HCT116 (cell line): ENCODE data around the gene CARMIL1. TPM values are rescaled to one million over a fixed set of nuclear protein-coding genes. Genes with fewer than 3 reads are reported as not detected.

Experiments used
- ATAC-seq: fragments of 200-7000 bp; cut with Tn5 transposase; 2 replicates; pipeline ENCODE4 v1.9.1; 2020; ENCODE audit warnings: mild to moderate bottlenecking, moderate library complexity
- BruUV-seq: library from RNA; stranded (reverse); fragments of 400-500 nt; replicated peaks from 2 replicates; lab custom pipeline; 2021; lab: Mats Ljungman, UMichigan
- CTCF ChIA-PET: fragments of 300-600 bp; sonication (Branson Sonifier 250); formaldehyde crosslinking; loops from one replicate; lab custom pipeline; 2021; ENCODE audit warnings: antibody characterized with exemption; lab: Charles Lee
- POLR2A ChIA-PET: fragments of 300-600, 350-600 bp; sonication (Branson Sonifier 250); formaldehyde crosslinking; loops from one replicate; lab custom pipeline; 2021; ENCODE audit warnings: antibody characterized with exemption; lab: Charles Lee
- RAD21 ChIA-PET, 2 experiments: fragments of 300-600 bp; sonication (Branson Sonifier 250); formaldehyde crosslinking; loops; one replicate each; lab custom pipeline; 2023; ENCODE audit warnings: low total read pairs in 2 of 2; ENCODE audit not compliant: uncharacterized antibody in 2 of 2, unreplicated experiment in 2 of 2, low non-redundant PET in 1 of 2; lab: Charles Lee
- DNase-seq: peaks from one replicate; pipeline ENCODE4 v3.0.0-alpha.2; 2010; ENCODE audit warnings: low read depth, low spot score
- H2AFZ ChIP-seq: fragments of 200-600 bp; shearing (Covaris generic), sonication (generic); 2 replicates; pipeline ENCODE4 v1.6.1; 2017; ENCODE audit warnings: low read depth, mixed run types, mixed read lengths, antibody characterized with exemption, low read length; ENCODE audit not compliant: poor library complexity, severe bottlenecking
- H3K27ac ChIP-seq: 2 replicates; pipeline ENCODE4 v1.5.1; 2012; ENCODE audit warnings: low read depth, low read length
- H3K27me3 ChIP-seq: fragments of 200-600 bp; sonication (generic); 2 replicates; pipeline ENCODE4 v1.6.1; 2016; ENCODE audit warnings: mixed run types, low read length, mixed read lengths; ENCODE audit not compliant: insufficient read depth
- H3K36me3 ChIP-seq, 2 experiments: fragments of 200-500 bp in 1 of 2; fragments of 200-600 bp in 1 of 2; sonication (Bioruptor generic) in 1 of 2; sonication (generic) in 1 of 2; 2 replicates each; pipeline versions ENCODE4 v1.5.1 to v1.6.1; 2014 to 2016; ENCODE audit warnings: low read length in 2 of 2, inconsistent platforms in 1 of 2, mixed read lengths in 1 of 2, mixed run types in 1 of 2; ENCODE audit not compliant: insufficient read depth in 2 of 2, control insufficient read depth in 1 of 2
- H3K4me1 ChIP-seq, 2 experiments: fragments of 200-600 bp in 1 of 2; sonication (generic) in 1 of 2; 2 replicates each; pipeline versions ENCODE4 v1.5.1 to v1.6.1; 2012 to 2017; ENCODE audit warnings: low read length in 2 of 2, inconsistent platforms in 1 of 2, mild to moderate bottlenecking in 1 of 2, mixed read lengths in 1 of 2, mixed run types in 1 of 2, moderate library complexity in 1 of 2; ENCODE audit not compliant: insufficient read depth in 2 of 2, control insufficient read depth in 1 of 2
- H3K4me2 ChIP-seq: fragments of 200-600 bp; sonication (generic); 2 replicates; pipeline ENCODE4 v1.6.1; 2017; ENCODE audit warnings: mixed run types, low read length, mixed read lengths
- H3K4me3 ChIP-seq, 2 experiments: fragments of 200-600 bp in 1 of 2; sonication (generic) in 1 of 2; replicated peaks in 1 of 2; 2 replicates each; pipeline ENCODE4 v1.5.1; 2011 to 2016; ENCODE audit warnings: low read length in 2 of 2, control low read depth in 1 of 2, low read depth in 1 of 2, mild to moderate bottlenecking in 1 of 2, mixed read lengths in 1 of 2, mixed run types in 1 of 2
- H3K79me2 ChIP-seq: fragments of 200-600 bp; sonication (generic); 2 replicates; pipeline ENCODE4 v1.6.1; 2017; ENCODE audit warnings: mild to moderate bottlenecking, mixed run types, low read length, moderate library complexity, mixed read lengths; ENCODE audit not compliant: insufficient read depth
- H3K9ac ChIP-seq: fragments of 200-600 bp; sonication (generic); 2 replicates; pipeline ENCODE4 v1.6.1; 2016; ENCODE audit warnings: low read length, mixed read lengths
- H3K9me2 ChIP-seq: fragments of 200-600 bp; sonication (generic), shearing (Covaris generic); 2 replicates; pipeline ENCODE4 v1.6.1; 2017; ENCODE audit warnings: mixed run types, mild to moderate bottlenecking, moderate library complexity; ENCODE audit not compliant: insufficient read depth
- H3K9me3 ChIP-seq, 2 experiments: fragments of 200-500 bp in 1 of 2; fragments of 200-600 bp in 1 of 2; sonication (Bioruptor generic) in 1 of 2; sonication (generic) in 1 of 2; 2 replicates each; pipeline ENCODE4 v1.6.1; 2014 to 2017; ENCODE audit warnings: low read length in 2 of 2, mixed read lengths in 2 of 2, inconsistent platforms in 1 of 2, low read depth in 1 of 2, mild to moderate bottlenecking in 1 of 2, mixed run types in 1 of 2, moderate library complexity in 1 of 2; ENCODE audit not compliant: control insufficient read depth in 1 of 2, insufficient read depth in 1 of 2
- H4K20me1 ChIP-seq: fragments of 200-600 bp; sonication (generic), shearing (Covaris generic); 2 replicates; pipeline ENCODE4 v1.6.1; 2017; ENCODE audit warnings: mixed run types, mild to moderate bottlenecking, moderate library complexity; ENCODE audit not compliant: insufficient read depth
- ATF3 ChIP-seq: IDR thresholded peaks from 2 replicates; pipeline ENCODE4 v1.6.1; 2012
- CBX3 ChIP-seq: IDR thresholded peaks from 2 replicates; pipeline ENCODE4 v1.6.1; 2012; ENCODE audit warnings: low read depth
- EGR1 ChIP-seq: IDR thresholded peaks from 2 replicates; pipeline ENCODE4 v1.6.1; 2012; ENCODE audit warnings: low read depth
- ELF1 ChIP-seq: IDR thresholded peaks from 2 replicates; pipeline ENCODE4 v1.6.1; 2012; ENCODE audit warnings: low read depth, borderline replicate concordance
- EZH2 ChIP-seq: fragments of 200-600 bp; sonication (generic); IDR thresholded peaks from 2 replicates; pipeline ENCODE4 v1.6.1; 2017; ENCODE audit warnings: antibody characterized with exemption, mixed run types
- EZH2phosphoT487 ChIP-seq: fragments of 200-600 bp; IDR thresholded peaks from 2 replicates; pipeline ENCODE4 v1.6.1; 2018; ENCODE audit warnings: antibody characterized with exemption, borderline replicate concordance
- MAX ChIP-seq: IDR thresholded peaks from 2 replicates; pipeline ENCODE4 v1.6.1; 2012
- POLR2A ChIP-seq: IDR thresholded peaks from 2 replicates; pipeline ENCODE4 v1.7.0; 2011; ENCODE audit warnings: borderline replicate concordance; ENCODE audit not compliant: insufficient read depth, insufficient read length; ENCODE audit errors: extremely low read depth
- POLR2AphosphoS5 ChIP-seq: IDR thresholded peaks from 2 replicates; pipeline ENCODE4 v1.6.1; 2011; ENCODE audit warnings: mild to moderate bottlenecking, low read depth, low read length, moderate library complexity
- RAD21 ChIP-seq: IDR thresholded peaks from 2 replicates; pipeline ENCODE4 v1.6.1; 2012; ENCODE audit warnings: low read depth, mild to moderate bottlenecking
- SIN3A ChIP-seq: IDR thresholded peaks from 2 replicates; pipeline ENCODE4 v1.6.1; 2012; ENCODE audit warnings: low read depth
- TCF7L2 ChIP-seq: IDR thresholded peaks from 2 replicates; pipeline ENCODE4 v1.7.0; 2011; ENCODE audit warnings: borderline replicate concordance, inconsistent platforms; ENCODE audit not compliant: insufficient read depth, insufficient read length; ENCODE audit errors: extremely low read depth
- ZBTB33 ChIP-seq: IDR thresholded peaks from 2 replicates; pipeline ENCODE4 v1.6.1; 2011; ENCODE audit warnings: mild to moderate bottlenecking, low read length, moderate library complexity; ENCODE audit not compliant: insufficient replicate concordance; ENCODE audit errors: extremely low read depth
- ZNF274 ChIP-seq: fragments of 200-500 bp; sonication (Bioruptor generic); IDR thresholded peaks from 2 replicates; pipeline ENCODE4 v1.6.1; 2014; ENCODE audit warnings: mild to moderate bottlenecking, low read depth, low read length, inconsistent platforms
- intact Hi-C: fragments of 100-400 bp; cut with micrococcal nuclease; formaldehyde crosslinking; loops from 2 replicates; pipeline ENCODE4 v1.10.0; 2022
- total RNA-seq: library from RNA; stranded (reverse); gene quantifications from one replicate; pipeline ENCODE4 v1.2.1, GENCODE V29; 2021; ENCODE audit not compliant: unreplicated experiment

CARMIL1 gene
- total RNA-seq, 1 experiment from 2014 or later = 21.7 TPM

- Histone ChIP-seq H3K9me3 (no peaks in the 10 kb centered on the region), H4K20me1 (no peaks in the 10 kb centered on the region), H3K4me2 (no peak overlapping the region), H3K4me1 (no peaks in the 10 kb centered on the region), H3K36me3 (no peaks in the 10 kb centered on the region), H3K27ac (no peak overlapping the region), H3K9ac (no peak overlapping the region), H3K79me2 (no peaks in the 10 kb centered on the region), H3K27me3 (no peaks in the 10 kb centered on the region), H3K4me3 (no peak overlapping the region), H3K9me2 (no peaks in the 10 kb centered on the region), H2AFZ (no peak overlapping the region)
- CTCF ChIA-PET = no interaction called here
- ATAC-seq = no peak
- intact Hi-C loops = no loop called here
- RAD21 ChIA-PET = interaction anchor here (0.5 to 0.7 kb wide), 2 partner anchors 327 to 339 kb away, joined by 3 read pairs; partner anchors contain the start of gene CARMIL1 (in 1 of the 2)
- no peak for DNase-seq
- TF ChIP-seq EZH2 (no peak), ZNF274 (no peak), ATF3 (no peak), SIN3A (no peak), ZBTB33 (no peak), EZH2phosphoT487 (no peak), RAD21 (no peak), EGR1 (no peak), CBX3 (no peak), POLR2A (no peak), MAX (no peak), ELF1 (no peak), POLR2AphosphoS5 (no peak), TCF7L2 (no peak)
- BruUV-seq = no TSS peak
- POLR2A ChIA-PET = no interaction called here
These were observed 338.8 kb downstream of the CARMIL1 start for GRCh38 chr6:25617997-25618396.
